Measurements from ENCODE around the gene CETN2. TPM values are rescaled to one million over a fixed set of nuclear protein-coding genes. Genes with fewer than 3 reads are reported as not detected.
"Not testable (repeated sequence)": the region's sequence is repeated elsewhere in the genome, so short reads cannot be mapped to it uniquely, and the experiment has no call there.

Gene CETN2
- total and polyA plus RNA-seq, 5 experiments from 2014 or later, result 6.3 to 30.8 (median 23.3) TPM

DNA sequence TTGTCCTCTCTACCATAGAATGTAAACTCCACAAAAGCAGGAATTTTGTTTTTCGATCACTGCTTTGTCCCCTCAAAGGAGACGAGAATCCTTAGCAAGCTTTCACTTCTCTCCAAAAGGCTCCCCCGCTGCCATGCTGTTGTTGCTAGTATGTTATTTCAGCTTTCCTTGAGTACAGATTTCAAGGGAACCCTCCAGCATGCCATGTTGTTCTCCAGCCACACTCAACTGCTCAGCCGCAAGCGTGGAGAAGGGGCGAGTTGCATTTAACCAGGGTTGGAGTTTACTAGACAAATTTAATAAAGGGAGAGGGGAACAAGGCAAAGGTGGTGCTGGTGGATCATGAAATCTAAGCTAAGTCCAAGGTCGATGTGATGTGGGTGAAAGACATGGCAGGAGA is 23.4 kb upstream of the CETN2 start:
- Mint-ChIP-seq H3K27me3 (no peaks in the 10 kb centered on the region), H3K4me1 (peaks cover 0 to 4% (median under 1%) of the 10 kb centered on the region in 4 donors), H3K27ac (no peak overlapping the region), H3K4me3 (no peak overlapping the region), H3K9me3 (no peaks in the 10 kb centered on the region), H3K36me3 (peaks cover 6 to 63% (median 9%) of the 10 kb centered on the region in 3 donors)
- POLR2A ChIA-PET, result no interaction called here
- no peak for ATAC-seq
- no peak for DNase-seq

GRCh38 chrX:152850465-152850864 is 19.9 kb upstream of the CETN2 start:
- no peak for DNase-seq
- Mint-ChIP-seq H3K27me3 (no peaks in the 10 kb centered on the region), H3K27ac (no peak overlapping the region), H3K9me3 (no peaks in the 10 kb centered on the region), H3K4me3 (no peak overlapping the region), H3K36me3 (peaks cover 6 to 66% (median 12%) of the 10 kb centered on the region in 3 donors), H3K4me1 (peaks cover 0 to 4% (median 2%) of the 10 kb centered on the region in 4 donors)
- POLR2A ChIA-PET, result no interaction called here
- no peak for ATAC-seq

DNA sequence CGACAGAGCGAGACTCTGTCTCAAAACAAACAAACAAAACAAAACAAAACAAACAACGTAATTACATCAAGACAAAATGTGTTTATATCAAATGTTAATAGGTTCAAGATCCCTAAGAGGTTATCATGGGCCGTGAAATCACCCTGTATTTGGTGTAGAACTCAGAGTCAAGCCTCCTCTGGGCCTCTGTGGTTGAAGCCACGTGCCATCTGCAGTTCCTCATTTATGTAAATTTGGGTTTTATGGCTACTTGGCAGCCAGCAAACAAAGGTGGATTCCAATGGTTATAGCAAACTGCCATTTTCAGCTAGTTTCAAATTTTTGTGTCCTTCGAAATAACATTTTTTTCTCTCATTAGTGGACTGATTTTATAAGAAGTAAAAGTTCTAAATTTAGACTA is 16.7 kb upstream of the CETN2 start:
- Mint-ChIP-seq H3K4me1 (peaks cover 0 to 4% (median 2%) of the 10 kb centered on the region in 4 donors), H3K4me3 (no peak overlapping the region), H3K27ac (no peak overlapping the region), H3K9me3 (no peaks in the 10 kb centered on the region), H3K27me3 (no peaks in the 10 kb centered on the region), H3K36me3 (peaks cover 6 to 43% (median 11%) of the 10 kb centered on the region in 3 donors)
- POLR2A ChIA-PET, result no interaction called here
- DNase-seq, result no peak
- ATAC-seq, result no peak

DNA sequence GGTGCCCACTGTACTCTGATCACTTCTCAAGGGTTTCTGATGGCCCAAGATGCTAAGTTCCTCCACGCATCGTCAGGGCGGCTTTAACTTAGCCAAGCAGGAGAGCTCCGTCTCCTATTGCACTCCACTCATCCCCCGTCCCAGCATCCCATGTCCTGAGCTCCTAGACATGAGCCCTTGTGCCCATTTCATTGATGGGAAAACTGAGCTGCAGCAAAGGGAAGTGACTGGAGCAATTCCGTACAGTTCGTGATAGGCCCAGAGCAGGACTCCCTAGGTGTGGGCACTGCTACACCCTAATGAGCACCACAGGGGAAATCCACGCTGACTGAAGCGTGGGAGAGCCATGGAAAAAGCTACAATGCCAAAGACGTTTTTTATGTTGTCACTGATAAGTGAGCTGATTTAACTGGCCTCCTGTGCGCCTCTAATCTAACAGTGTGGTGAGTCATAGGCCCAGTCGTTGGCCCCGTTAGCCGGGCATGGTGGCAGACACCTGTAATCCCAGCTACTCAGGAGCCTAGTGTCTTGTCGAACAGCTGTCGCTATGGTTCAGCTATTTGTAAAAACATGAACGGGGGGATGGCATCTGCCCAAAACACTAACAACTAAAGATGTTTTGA is 15.2 kb upstream of the CETN2 start:
- Mint-ChIP-seq H3K27ac (no peak overlapping the region), H3K27me3 (no peaks in the 10 kb centered on the region), H3K4me1 (peaks cover 0 to 3% (median 2%) of the 10 kb centered on the region in 4 donors), H3K4me3 (no peak overlapping the region), H3K36me3 (peaks cover 0 to 36% (median 3%) of the 10 kb centered on the region in 3 donors), H3K9me3 (no peaks in the 10 kb centered on the region)
- ATAC-seq (no peak), DNase-seq (no peak)
- POLR2A ChIA-PET, result no interaction called here

DNA sequence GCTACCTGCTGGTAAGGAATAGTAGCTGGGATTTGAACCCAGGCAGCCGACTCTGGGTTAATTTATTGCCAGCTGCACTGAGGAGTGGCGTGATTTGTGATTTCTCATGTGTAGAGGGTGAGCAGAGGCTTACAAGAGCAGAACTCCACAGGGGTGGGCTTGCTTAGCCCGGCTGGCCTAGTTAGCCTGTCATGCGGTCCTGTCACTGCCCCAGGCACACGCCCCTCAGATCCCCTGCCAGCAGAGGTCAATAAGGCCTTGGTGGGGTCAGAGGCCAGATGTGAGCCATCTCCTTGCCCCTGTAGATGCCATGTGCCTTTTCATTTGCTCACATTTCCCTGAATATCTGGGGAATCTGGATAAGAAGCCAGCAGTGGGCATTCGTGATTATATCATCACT is 13.7 kb upstream of the CETN2 start:
- POLR2A ChIA-PET, result no interaction called here
- DNase-seq (no peak), ATAC-seq (no peak)
- Mint-ChIP-seq H3K9me3 (no peaks in the 10 kb centered on the region), H3K4me1 (peaks cover 3 to 8% (median 6%) of the 10 kb centered on the region in 4 donors), H3K27ac (no peak overlapping the region), H3K36me3 (peaks cover 0 to 31% (median 3%) of the 10 kb centered on the region in 3 donors), H3K27me3 (no peaks in the 10 kb centered on the region), H3K4me3 (no peak overlapping the region)

GRCh38 chrX:152843852-152844251 is 13.3 kb upstream of the CETN2 start:
- DNase-seq (no peak), ATAC-seq (no peak)
- Mint-ChIP-seq H3K36me3 (peaks cover 0 to 30% (median 3%) of the 10 kb centered on the region in 3 donors), H3K4me3 (no peak overlapping the region), H3K4me1 (peaks cover 5 to 12% (median 6%) of the 10 kb centered on the region in 4 donors), H3K27ac (no peak overlapping the region), H3K9me3 (no peaks in the 10 kb centered on the region), H3K27me3 (no peaks in the 10 kb centered on the region)
- POLR2A ChIA-PET, result no interaction called here

DNA sequence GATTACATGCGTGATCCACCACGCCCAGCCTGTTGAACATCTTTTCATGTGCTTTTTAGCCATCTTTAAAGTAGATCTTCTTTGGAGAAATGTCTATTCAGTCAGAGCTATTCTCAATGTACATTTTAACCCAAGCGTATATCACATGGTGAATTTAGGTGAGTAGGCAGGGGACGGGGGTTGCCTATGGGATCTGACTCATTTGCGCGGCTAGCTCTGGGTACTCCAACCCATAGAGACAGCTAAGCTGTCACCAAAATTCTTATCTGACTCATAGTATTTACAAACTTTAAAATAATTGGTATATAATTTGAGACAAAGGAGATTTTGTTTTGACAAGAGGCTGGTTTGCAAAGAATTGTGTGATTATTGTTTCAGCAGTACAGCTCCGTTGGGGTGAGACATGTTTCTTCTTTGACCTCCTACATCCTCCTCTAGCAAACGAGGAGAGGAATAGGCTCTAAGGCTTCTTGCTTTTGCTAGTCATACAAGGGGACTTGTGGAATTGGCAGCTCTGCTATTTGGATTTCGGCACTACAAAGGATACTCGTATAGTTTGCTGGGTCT is 12.3 kb upstream of the CETN2 start:
- Mint-ChIP-seq H3K4me3 (no peak overlapping the region), H3K9me3 (no peaks in the 10 kb centered on the region), H3K36me3 (peaks cover 0 to 32% (median 0%) of the 10 kb centered on the region in 3 donors), H3K4me1 (peaks cover 9 to 16% (median 14%) of the 10 kb centered on the region in 4 donors), H3K27me3 (no peaks in the 10 kb centered on the region), H3K27ac (no peak overlapping the region)
- DNase-seq, result no peak
- ATAC-seq, result no peak
- POLR2A ChIA-PET, result no interaction called here

DNA sequence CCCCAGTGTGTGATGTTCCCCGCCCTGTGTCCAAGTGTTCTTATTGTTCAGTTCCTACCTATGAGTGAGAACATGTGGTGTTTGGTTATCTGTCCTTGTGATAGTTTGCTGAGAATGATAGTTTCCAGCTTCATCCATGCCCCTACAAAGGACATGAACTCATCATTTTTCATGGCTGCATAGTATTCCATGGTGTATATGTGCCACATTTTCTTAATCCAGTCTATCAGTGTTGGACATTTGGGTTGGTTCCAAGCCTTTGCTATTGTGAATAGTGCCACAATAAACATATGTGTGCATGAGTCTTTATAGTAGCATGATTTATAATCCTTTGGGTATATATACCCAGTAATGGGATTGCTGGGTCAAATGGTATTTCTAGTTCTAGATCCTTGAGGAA is 4.9 kb upstream of the CETN2 start:
- Mint-ChIP-seq H3K36me3 (peaks cover 0 to 16% (median 6%) of the 10 kb centered on the region in 3 donors), H3K4me1 (peaks cover 12 to 45% (median 41%) of the 10 kb centered on the region in 4 donors)
- H3K4me3 Mint-ChIP-seq, ATAC-seq, DNase-seq, H3K27ac Mint-ChIP-seq, H3K27me3 Mint-ChIP-seq, POLR2A ChIA-PET, H3K9me3 Mint-ChIP-seq: not testable (repeated sequence)

DNA sequence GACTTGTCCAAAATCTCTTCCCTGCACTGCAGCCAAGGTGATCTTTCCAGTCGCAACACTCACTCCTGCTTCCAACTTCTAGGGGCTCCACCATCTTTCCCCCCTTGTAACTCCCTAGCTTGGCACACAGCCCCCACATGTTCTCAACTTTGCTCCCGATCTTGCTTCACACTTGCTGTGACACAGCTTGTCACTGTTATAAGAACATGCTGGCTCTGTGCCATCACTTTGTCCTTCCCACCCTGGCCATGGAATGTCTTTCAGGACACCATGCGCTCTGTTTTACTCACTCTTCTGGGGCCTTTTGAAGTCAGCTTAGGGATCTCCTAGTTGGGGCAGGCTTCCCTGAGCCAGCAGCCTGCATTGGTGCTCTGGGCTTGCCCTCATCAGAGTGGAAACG is 2.8 kb upstream of the CETN2 start:
- Mint-ChIP-seq H3K27me3 (no peaks in the 10 kb centered on the region), H3K4me3 (peak overlapping the region in 5 of 10 donors; percentile 3 to 89 (median 28)), H3K4me1 (peaks cover 7 to 40% (median 40%) of the 10 kb centered on the region in 4 donors), H3K27ac (no peak overlapping the region), H3K9me3 (peaks cover 0 to 3% (median 0%) of the 10 kb centered on the region in 9 donors), H3K36me3 (peaks cover 0 to 8% (median 6%) of the 10 kb centered on the region in 3 donors)
- ATAC-seq, result no peak
- POLR2A ChIA-PET, result no interaction called here
- DNase-seq, result no peak

DNA sequence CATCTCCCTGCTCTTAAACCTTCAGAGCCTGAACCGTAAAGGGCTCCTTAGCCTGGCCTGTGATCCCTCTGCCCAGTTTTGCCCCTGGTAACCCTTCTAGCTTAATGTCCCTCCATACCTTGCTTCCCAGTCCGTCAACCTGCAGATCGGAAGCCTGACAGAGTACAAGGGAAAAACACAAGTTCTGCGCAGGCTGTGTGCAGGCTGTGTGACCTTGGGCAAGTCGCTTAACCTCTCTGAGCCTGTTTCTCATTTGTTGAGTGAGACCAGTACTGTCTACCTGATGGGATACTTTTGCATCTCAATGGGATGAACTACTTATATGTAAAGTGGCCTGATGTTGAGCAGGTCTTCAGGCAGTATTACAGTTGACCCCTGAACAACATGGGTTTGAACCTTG is 2.0 kb upstream of the CETN2 start:
- Mint-ChIP-seq H3K4me1 (peaks cover 5 to 37% (median 34%) of the 10 kb centered on the region in 4 donors), H3K27me3 (no peaks in the 10 kb centered on the region), H3K4me3 (peak overlapping the region; percentile 16 to 98 (median 90)), H3K9me3 (peaks cover 0 to 3% (median 0%) of the 10 kb centered on the region in 9 donors), H3K27ac (peak overlapping the region in 4 of 10 donors; percentile 35 to 97 (median 68)), H3K36me3 (peaks cover 0 to 6% (median 2%) of the 10 kb centered on the region in 3 donors)
- ATAC-seq (no peak), DNase-seq (no peak)
- POLR2A ChIA-PET, result no interaction called here

GRCh38 chrX:152831391-152831790 is 834 bp upstream of the CETN2 start:
- Mint-ChIP-seq H3K9me3 (peaks cover 0 to 1% (median 0%) of the 10 kb centered on the region in 9 donors), H3K36me3 (peaks cover 0 to 6% (median 2%) of the 10 kb centered on the region in 3 donors), H3K27me3 (no peaks in the 10 kb centered on the region), H3K4me1 (peaks cover 3 to 35% (median 33%) of the 10 kb centered on the region in 4 donors), H3K27ac (peak overlapping the region; percentile 43 to 98 (median 97)), H3K4me3 (peak overlapping the region; percentile 89 to 98 (median 95))
- DNase-seq, result no peak
- POLR2A ChIA-PET, result no interaction called here
- ATAC-seq, result no peak

DNA sequence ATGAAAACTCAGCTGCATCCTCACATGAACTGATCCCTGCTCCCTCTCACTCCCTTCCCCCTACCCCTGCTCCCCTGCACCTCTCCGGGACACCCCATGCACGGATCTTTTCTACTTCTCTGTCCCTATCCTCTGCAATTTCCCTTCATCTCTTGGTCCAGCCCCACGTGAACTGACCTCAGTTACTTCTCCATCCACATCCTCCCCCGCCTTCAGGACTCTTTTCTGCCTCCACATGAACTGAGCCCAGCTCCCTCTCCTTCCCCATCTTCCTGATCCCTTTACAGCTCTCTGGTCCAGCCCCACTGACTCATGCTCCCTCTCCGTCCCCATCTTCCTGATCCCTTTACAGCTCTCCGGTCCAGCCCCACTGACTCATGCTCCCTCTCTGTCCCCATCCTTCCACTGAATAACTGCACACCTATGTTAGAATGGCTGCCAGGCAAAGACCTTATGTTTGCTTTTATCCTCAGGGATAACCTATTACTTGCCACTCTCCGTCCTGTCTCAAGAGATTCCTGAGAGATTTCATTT is 5.6 kb downstream of the CETN2 start:
- H3K27ac Mint-ChIP-seq, result no peak overlapping the region
- H3K9me3 Mint-ChIP-seq, result no peaks in the 10 kb centered on the region
- H3K4me1 Mint-ChIP-seq, result peaks cover 0 to 7% (median 1%) of the 10 kb centered on the region in 4 donors
- peaks cover 3 to 14% (median 6%) of the 10 kb centered on the region in 5 donors for H3K27me3 Mint-ChIP-seq
- DNase-seq (no peak), ATAC-seq (no peak)
- POLR2A ChIA-PET, result no interaction called here
- no peak overlapping the region for H3K4me3 Mint-ChIP-seq
- H3K36me3 Mint-ChIP-seq, result no peaks in the 10 kb centered on the region

GRCh38 chrX:152823657-152824056 is 6.9 kb downstream of the CETN2 start:
- Mint-ChIP-seq H3K27me3 (peaks cover 3 to 14% (median 6%) of the 10 kb centered on the region in 5 donors), H3K4me3 (no peak overlapping the region), H3K36me3 (no peaks in the 10 kb centered on the region), H3K27ac (no peak overlapping the region), H3K9me3 (no peaks in the 10 kb centered on the region), H3K4me1 (no peaks in the 10 kb centered on the region)
- DNase-seq (no peak), ATAC-seq (no peak)
- POLR2A ChIA-PET, result no interaction called here

All from naive thymus-derived CD8-positive, alpha-beta T cell (primary cell).